HL-60/S4 treated with retinoic acid at 250 ng/mL for 4 days and 3 days (cell line): ENCODE data around the gene RAB7A.

ENCODE experiments used
- in situ Hi-C: fragments of 300-500 bp; cut with MboI; formaldehyde crosslinking; loops from 2 replicates; pipeline ENCODE4 v1.7.0; 2022; ENCODE audit warnings: low sequenced_read_pairs

Gene RAB7A

GRCh38 chr3:128848936-128849335 lies 123.0 kb downstream of the RAB7A start:
- in situ Hi-C loops, result no loop called here

- in situ Hi-C loops, result no loop called here
Measured at GRCh38 chr3:128849911-128850455, 124.0 kb downstream of the RAB7A start.

- in situ Hi-C loops, result no loop called here
Measured at GRCh38 chr3:128850544-128850943, 124.6 kb downstream of the RAB7A start.

GRCh38 chr3:128851601-128852000 lies 125.6 kb downstream of the RAB7A start:
- in situ Hi-C loops, result no loop called here

- in situ Hi-C loops, result no loop called here
Measured at GRCh38 chr3:128853826-128854225, 127.8 kb downstream of the RAB7A start.

GRCh38 chr3:128854475-128854874 lies 128.5 kb downstream of the RAB7A start:
- in situ Hi-C loops, result no loop called here

GRCh38 chr3:128855569-128855968 lies 129.6 kb downstream of the RAB7A start:
- in situ Hi-C loops, result no loop called here

- in situ Hi-C loops, result no loop called here
Measured at GRCh38 chr3:128858167-128858566, 132.2 kb downstream of the RAB7A start.

GRCh38 chr3:128859630-128860029 lies 133.6 kb downstream of the RAB7A start:
- in situ Hi-C loops, result no loop called here

GRCh38 chr3:128861491-128861890 lies 135.5 kb downstream of the RAB7A start:
- in situ Hi-C loops, result no loop called here

- in situ Hi-C loops, result no loop called here
Measured at GRCh38 chr3:128863560-128863959, 137.6 kb downstream of the RAB7A start.
